ENCODE measurements around the gene SMYD5. TPM values are rescaled to one million over a fixed set of nuclear protein-coding genes. Genes with fewer than 3 reads are reported as not detected.

SMYD5 gene
- total and polyA plus RNA-seq, 9 of the 15 experiments (the other 6 are each of a cell fraction or from before 2014, with no cell fraction given), result 11.4 to 56.8 (median 32.0) TPM

DNA sequence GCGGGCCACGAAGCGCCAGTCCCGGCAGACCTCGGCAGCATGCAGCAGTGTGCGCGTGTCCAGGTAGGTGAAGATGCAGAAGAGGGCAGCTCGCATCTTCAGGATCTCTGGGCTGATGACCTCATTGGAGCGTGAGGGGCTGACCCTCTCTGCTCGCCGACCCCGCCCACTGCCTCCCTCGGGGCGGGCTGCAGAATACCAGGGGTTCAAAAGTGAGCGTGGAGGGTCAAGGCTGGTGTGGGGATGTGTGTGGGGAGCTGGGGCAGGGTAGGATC lies 50.2 kb downstream of the SMYD5 start:
- Histone ChIP-seq H3K4me2 (ENCODE audit: insufficient read depth, low read length) (no peak overlapping the region), H3K36me3 (ENCODE audit: control insufficient read depth, insufficient read depth, low read length) (peaks cover 6% of the 10 kb centered on the region; the same call in 1 of the 3 replicates), H3K4me3 (no peak overlapping the region), H3K4me1 (replicated peaks in 1 of 2; ENCODE audit: control insufficient read depth in 2 of 2, insufficient read depth in 2 of 2, low read length in 2 of 2) (peaks cover 2 to 9% of the 10 kb centered on the region in 2 experiments; a peak in 2 of 5 replicates), H3K9ac (ENCODE audit: insufficient read depth in 1 of 2, low read depth in 2 of 2, low read length in 2 of 2) (no peak overlapping the region), H3K79me2 (ENCODE audit: control insufficient read depth, insufficient read depth, low read length) (no peaks in the 10 kb centered on the region), H3K9me1 (ENCODE audit: control insufficient read depth, insufficient read depth, low read length) (no peaks in the 10 kb centered on the region), H3K9me3 (replicated peaks; ENCODE audit: control insufficient read depth, insufficient read depth, low read depth, low read length) (no peaks in the 10 kb centered on the region), H3K27me3 (ENCODE audit: control insufficient read depth in 2 of 2, insufficient read depth in 2 of 2, low read length in 2 of 2) (peaks cover 0 to 3% of the 10 kb centered on the region in 2 experiments; a peak in 1 of 5 replicates), H3K27ac (ENCODE audit: extremely low read depth, low read depth, low read length) (no peak overlapping the region), H4K20me1 (replicated peaks; ENCODE audit: control insufficient read depth, insufficient read depth, low read length) (peaks cover 3% of the 10 kb centered on the region; the same call in 1 of the 2 replicates), H2AFZ (ENCODE audit: low read depth, low read length) (no peak overlapping the region)
- FAIRE-seq (no peak), DNase-seq (ENCODE audit: extremely low read depth in 1 of 4, low spot score in 3 of 4) (no peak), ATAC-seq (no peak)
- ChIA-PET CTCF (ENCODE audit: low intra/inter-chr PET ratio) (no interaction called here), POLR2A (interaction anchor here (1.1 kb wide), 1 partner anchor 37 kb away, joined by 3 read pairs; no protein-coding TSS in a partner anchor)
- TF ChIP-seq ZNF384 (IDR thresholded peaks at IDR 0.05; ENCODE audit: low read depth, low read length) (no peak), NRF1 (conservative IDR thresholded peaks at IDR 0.05 in 1 of 2, IDR thresholded peaks at IDR 0.05 in 1 of 2) (no peak), ZNF224 (CRISPR knock-in tag; IDR thresholded peaks at IDR 0.05) (no peak), C11orf30 (IDR thresholded peaks at IDR 0.05; ENCODE audit: low read depth) (no peak), FUS (optimal IDR thresholded peaks at IDR 0.05; ENCODE audit: low read depth, low read length) (no peak), FOS (IDR thresholded peaks at IDR 0.05; ENCODE audit: extremely low read depth, insufficient read length) (no peak), ZFP36 (IDR thresholded peaks at IDR 0.05; ENCODE audit: low read depth, low read length, partially characterized antibody) (no peak), PTTG1 (tag; IDR thresholded peaks at IDR 0.05; ENCODE audit: low read depth) (no peak), ZBTB8A (IDR thresholded peaks at IDR 0.05; ENCODE audit: partially characterized antibody) (no peak), ZNF324 (CRISPR knock-in tag; IDR thresholded peaks at IDR 0.05) (no peak), ZNF316 (IDR thresholded peaks at IDR 0.05) (no peak), PURB (CRISPR knock-in tag; IDR thresholded peaks at IDR 0.05; ENCODE audit: low read depth) (no peak), GTF2E2 (tag; IDR thresholded peaks at IDR 0.05) (no peak), ZNF780A (CRISPR knock-in tag; IDR thresholded peaks at IDR 0.05) (no peak)
- TF ChIP-seq, protein P1, sequence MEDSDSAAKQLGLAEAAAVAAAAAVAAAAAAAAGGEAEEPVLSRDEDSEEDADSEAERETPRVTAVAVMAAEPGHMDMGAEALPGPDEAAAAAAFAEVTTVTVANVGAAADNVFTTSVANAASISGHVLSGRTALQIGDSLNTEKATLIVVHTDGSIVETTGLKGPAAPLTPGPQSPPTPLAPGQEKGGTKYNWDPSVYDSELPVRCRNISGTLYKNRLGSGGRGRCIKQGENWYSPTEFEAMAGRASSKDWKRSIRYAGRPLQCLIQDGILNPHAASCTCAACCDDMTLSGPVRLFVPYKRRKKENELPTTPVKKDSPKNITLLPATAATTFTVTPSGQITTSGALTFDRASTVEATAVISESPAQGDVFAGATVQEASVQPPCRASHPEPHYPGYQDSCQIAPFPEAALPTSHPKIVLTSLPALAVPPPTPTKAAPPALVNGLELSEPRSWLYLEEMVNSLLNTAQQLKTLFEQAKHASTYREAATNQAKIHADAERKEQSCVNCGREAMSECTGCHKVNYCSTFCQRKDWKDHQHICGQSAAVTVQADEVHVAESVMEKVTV (CRISPR knock-in tag; IDR thresholded peaks at IDR 0.05), result no peak
- TF ChIP-seq, protein P2, sequence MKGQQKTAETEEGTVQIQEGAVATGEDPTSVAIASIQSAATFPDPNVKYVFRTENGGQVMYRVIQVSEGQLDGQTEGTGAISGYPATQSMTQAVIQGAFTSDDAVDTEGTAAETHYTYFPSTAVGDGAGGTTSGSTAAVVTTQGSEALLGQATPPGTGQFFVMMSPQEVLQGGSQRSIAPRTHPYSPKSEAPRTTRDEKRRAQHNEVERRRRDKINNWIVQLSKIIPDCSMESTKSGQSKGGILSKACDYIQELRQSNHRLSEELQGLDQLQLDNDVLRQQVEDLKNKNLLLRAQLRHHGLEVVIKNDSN (CRISPR knock-in tag; IDR thresholded peaks at IDR 0.05), result no peak
- TF ChIP-seq, protein P3, sequence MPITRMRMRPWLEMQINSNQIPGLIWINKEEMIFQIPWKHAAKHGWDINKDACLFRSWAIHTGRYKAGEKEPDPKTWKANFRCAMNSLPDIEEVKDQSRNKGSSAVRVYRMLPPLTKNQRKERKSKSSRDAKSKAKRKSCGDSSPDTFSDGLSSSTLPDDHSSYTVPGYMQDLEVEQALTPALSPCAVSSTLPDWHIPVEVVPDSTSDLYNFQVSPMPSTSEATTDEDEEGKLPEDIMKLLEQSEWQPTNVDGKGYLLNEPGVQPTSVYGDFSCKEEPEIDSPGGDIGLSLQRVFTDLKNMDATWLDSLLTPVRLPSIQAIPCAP (CRISPR knock-in tag; IDR thresholded peaks at IDR 0.05; ENCODE audit: borderline replicate concordance), result no peak
- TF ChIP-seq, protein P4, sequence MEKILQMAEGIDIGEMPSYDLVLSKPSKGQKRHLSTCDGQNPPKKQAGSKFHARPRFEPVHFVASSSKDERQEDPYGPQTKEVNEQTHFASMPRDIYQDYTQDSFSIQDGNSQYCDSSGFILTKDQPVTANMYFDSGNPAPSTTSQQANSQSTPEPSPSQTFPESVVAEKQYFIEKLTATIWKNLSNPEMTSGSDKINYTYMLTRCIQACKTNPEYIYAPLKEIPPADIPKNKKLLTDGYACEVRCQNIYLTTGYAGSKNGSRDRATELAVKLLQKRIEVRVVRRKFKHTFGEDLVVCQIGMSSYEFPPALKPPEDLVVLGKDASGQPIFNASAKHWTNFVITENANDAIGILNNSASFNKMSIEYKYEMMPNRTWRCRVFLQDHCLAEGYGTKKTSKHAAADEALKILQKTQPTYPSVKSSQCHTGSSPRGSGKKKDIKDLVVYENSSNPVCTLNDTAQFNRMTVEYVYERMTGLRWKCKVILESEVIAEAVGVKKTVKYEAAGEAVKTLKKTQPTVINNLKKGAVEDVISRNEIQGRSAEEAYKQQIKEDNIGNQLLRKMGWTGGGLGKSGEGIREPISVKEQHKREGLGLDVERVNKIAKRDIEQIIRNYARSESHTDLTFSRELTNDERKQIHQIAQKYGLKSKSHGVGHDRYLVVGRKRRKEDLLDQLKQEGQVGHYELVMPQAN (IDR thresholded peaks at IDR 0.05; ENCODE audit: borderline replicate concordance), result no peak
- TF ChIP-seq, protein P5, sequence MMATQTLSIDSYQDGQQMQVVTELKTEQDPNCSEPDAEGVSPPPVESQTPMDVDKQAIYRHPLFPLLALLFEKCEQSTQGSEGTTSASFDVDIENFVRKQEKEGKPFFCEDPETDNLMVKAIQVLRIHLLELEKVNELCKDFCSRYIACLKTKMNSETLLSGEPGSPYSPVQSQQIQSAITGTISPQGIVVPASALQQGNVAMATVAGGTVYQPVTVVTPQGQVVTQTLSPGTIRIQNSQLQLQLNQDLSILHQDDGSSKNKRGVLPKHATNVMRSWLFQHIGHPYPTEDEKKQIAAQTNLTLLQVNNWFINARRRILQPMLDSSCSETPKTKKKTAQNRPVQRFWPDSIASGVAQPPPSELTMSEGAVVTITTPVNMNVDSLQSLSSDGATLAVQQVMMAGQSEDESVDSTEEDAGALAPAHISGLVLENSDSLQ (IDR thresholded peaks at IDR 0.05), result no peak
- intact Hi-C loops (cut with micrococcal nuclease), result loop anchor here (5.0 kb wide), 1 partner anchor 177 kb away; no protein-coding TSS in a partner anchor
- 51% methylated on average over 14 of the region's 15 CpGs for WGBS (ENCODE audit: insufficient coverage, low coverage, missing lambda C conversion rate)
- BruUV-seq (replicated peaks), result no TSS peak
- in situ Hi-C loops (cut with MboI), result no loop called here

Measured in K562 (cell line).